Measurements from ENCODE around the gene ITGAL.

The ITGAL gene

DNA sequence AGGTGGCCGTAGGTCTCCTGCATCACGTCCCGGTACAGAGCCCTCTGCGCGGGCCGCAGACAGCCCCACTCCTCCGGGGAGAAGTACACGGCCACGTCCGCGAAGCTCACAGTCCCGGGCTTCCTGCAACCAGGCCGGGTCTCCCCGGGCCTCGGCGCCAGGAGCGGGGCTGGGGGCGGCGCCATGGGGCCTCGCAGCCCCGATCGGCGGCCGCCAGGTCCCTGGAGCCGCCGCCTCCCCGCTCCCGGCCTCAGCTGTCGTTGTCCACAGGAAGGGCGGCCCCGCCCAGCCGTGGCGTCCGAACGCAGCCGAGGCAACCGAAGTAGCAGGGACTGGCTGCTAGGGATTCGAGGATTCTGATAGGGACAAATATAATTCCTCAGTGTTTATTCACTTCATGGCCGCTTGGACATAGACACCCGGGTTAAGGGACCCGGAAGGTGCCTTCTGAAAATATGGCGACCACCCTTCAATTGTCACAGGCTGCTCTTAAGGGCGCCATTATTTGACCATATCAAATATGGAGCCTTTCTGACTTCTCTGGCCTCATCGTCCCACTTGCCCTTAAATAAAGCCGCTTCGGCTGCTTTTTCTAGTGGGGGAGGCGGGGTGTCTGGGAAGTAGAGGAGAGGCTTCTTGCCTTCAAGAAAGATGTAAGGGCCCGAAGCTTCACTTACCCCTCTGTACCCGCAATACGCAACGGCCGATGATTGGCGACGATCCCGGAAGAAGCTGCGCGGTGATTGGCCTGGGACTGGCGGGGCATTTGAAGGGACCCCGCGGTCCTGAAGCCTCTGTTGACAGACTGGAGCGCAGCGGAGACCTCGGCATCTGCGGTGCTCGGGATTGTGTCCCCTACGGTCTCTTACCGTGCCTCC lies 99.1 kb downstream of the ITGAL start, which contains the start of gene ZNF688:
TSS of gene ZNF688 (minus strand) at position 270 of the 878 bp plus-strand sequence. CDS start at position 185, 85 bp downstream.
- DNase-seq (ENCODE audit: low read depth), result peak; percentile 99
- H3K4me3 ChIP-seq (ENCODE audit: low read length), result peak within 1 kb of the TSS; percentile 76
- TF ChIP-seq, protein P1, sequence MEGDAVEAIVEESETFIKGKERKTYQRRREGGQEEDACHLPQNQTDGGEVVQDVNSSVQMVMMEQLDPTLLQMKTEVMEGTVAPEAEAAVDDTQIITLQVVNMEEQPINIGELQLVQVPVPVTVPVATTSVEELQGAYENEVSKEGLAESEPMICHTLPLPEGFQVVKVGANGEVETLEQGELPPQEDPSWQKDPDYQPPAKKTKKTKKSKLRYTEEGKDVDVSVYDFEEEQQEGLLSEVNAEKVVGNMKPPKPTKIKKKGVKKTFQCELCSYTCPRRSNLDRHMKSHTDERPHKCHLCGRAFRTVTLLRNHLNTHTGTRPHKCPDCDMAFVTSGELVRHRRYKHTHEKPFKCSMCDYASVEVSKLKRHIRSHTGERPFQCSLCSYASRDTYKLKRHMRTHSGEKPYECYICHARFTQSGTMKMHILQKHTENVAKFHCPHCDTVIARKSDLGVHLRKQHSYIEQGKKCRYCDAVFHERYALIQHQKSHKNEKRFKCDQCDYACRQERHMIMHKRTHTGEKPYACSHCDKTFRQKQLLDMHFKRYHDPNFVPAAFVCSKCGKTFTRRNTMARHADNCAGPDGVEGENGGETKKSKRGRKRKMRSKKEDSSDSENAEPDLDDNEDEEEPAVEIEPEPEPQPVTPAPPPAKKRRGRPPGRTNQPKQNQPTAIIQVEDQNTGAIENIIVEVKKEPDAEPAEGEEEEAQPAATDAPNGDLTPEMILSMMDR (conservative IDR thresholded peaks at IDR 0.05; ENCODE audit: low read length), result no peak
